ENCODE measurements around the gene ZBTB47. TPM values are rescaled to one million over a fixed set of nuclear protein-coding genes. Genes with fewer than 3 reads are reported as not detected.

ZBTB47 gene
- total and polyA plus RNA-seq, 10 donors, result 2.1 to 22.2 (median 14.4) TPM

DNA sequence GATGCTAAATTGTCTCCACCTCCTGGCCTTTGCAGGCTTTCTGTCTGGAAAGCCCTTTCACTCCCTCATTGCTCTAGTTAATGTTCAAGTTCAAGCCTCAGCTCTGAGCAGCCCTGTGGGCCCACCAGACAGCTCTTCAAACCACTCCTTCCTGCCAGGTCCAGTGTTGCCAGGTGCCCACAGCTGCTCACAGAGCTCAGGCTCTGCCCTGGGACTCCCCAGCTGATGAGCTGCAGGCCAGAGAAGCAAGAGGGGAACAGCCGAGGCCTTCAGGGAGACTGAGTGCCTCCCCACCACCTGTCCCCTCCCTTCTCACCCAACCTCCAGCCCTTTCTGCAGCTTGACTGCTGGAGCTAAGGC, 1.3 kb upstream of the ZBTB47 start:
- Histone ChIP-seq H3K36me3 (peaks cover 0 to 30% (median 16%) of the 10 kb centered on the region in 6 donors), H3K27ac (peak overlapping the region in 7 of 8 donors; percentile 69 to 90 (median 79)), H3K9me3 (no peaks in the 10 kb centered on the region), H3K27me3 (replicated peaks in 1 of 7) (peaks cover 0 to 15% (median 0%) of the 10 kb centered on the region in 7 donors), H3K4me1 (peaks cover 17 to 92% (median 39%) of the 10 kb centered on the region in 6 donors), H3K4me3 (peak overlapping the region in 4 of 8 donors; percentile 65 to 86 (median 72))
- no peak for TF ChIP-seq POLR2AphosphoS5 (IDR thresholded peaks at IDR 0.05)
- TF ChIP-seq, protein P1, sequence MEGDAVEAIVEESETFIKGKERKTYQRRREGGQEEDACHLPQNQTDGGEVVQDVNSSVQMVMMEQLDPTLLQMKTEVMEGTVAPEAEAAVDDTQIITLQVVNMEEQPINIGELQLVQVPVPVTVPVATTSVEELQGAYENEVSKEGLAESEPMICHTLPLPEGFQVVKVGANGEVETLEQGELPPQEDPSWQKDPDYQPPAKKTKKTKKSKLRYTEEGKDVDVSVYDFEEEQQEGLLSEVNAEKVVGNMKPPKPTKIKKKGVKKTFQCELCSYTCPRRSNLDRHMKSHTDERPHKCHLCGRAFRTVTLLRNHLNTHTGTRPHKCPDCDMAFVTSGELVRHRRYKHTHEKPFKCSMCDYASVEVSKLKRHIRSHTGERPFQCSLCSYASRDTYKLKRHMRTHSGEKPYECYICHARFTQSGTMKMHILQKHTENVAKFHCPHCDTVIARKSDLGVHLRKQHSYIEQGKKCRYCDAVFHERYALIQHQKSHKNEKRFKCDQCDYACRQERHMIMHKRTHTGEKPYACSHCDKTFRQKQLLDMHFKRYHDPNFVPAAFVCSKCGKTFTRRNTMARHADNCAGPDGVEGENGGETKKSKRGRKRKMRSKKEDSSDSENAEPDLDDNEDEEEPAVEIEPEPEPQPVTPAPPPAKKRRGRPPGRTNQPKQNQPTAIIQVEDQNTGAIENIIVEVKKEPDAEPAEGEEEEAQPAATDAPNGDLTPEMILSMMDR (IDR thresholded peaks at IDR 0.05 in 8 of 11, conservative IDR thresholded peaks at IDR 0.05 in 3 of 11), result no peak
- no peak for TF ChIP-seq POLR2A (IDR thresholded peaks at IDR 0.05)
- intact Hi-C loops (cut with DNase I; ENCODE audit: low total_unique reads), result loop anchor here (10.0 kb wide), 1 partner anchor 93 kb away; no protein-coding TSS in a partner anchor
- WGBS, 5 donors, result 50 to 88% (median 62%) methylated on average over 1 of the region's 1 CpG
- no peak for DNase-seq

DNA sequence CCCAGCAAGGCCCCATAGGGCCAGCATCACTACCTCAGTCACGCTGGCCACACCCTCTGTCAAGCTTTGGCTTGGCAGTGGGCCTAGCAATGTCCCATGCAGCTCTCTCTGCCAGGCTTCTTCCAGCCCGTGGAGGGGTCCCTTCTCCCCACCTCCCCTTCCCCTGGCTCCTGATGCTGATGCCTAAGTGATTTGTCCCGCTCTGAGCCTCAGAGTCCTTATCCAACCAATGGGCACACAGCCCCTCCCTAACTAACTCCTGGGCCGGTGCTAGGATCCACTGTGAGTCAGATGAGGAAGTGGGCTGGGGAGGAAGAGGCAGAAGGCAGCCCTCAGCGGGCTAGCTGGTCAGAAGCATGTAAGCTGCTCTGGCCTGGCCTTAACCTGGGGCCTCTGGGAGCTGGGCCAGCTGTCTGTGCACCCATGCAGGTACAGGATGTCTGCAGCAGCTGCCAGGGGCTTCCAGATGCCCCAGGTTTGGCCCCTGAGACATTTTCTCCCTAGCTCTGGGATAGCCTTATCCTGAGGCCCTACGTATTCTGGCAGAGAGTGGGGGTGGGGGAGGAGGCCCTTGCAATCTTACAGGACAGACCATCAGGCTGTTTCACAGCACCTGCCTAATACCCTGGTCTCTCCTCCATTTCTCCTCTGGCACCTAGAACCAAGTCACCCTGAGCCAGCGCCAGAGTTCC, 740 bp upstream of the ZBTB47 start:
- DNase-seq, result peak; percentile 91
- Histone ChIP-seq H3K4me3 (peak overlapping the region in 7 of 8 donors; percentile 47 to 86 (median 65)), H3K27me3 (replicated peaks in 1 of 7) (peaks cover 0 to 15% (median 0%) of the 10 kb centered on the region in 7 donors), H3K27ac (peak overlapping the region in 7 of 8 donors; percentile 69 to 90 (median 79)), H3K36me3 (peaks cover 0 to 25% (median 12%) of the 10 kb centered on the region in 6 donors), H3K9me3 (no peaks in the 10 kb centered on the region), H3K4me1 (peaks cover 17 to 87% (median 39%) of the 10 kb centered on the region in 6 donors)
- peak; percentile 69 to 81 (median 79) for TF ChIP-seq POLR2AphosphoS5 (IDR thresholded peaks at IDR 0.05)
- TF ChIP-seq, protein P1 (IDR thresholded peaks at IDR 0.05 in 8 of 11, conservative IDR thresholded peaks at IDR 0.05 in 3 of 11), result no peak
- peak in 1 of 3 donors; percentile 25 for TF ChIP-seq POLR2A (IDR thresholded peaks at IDR 0.05)
- intact Hi-C loops (cut with DNase I; ENCODE audit: low total_unique reads), result loop anchor here (10.0 kb wide), 1 partner anchor 92 kb away; no protein-coding TSS in a partner anchor
- WGBS, 5 donors, result 30 to 48% (median 34%) methylated on average over 6 to 7 of the region's 7 CpGs

DNA sequence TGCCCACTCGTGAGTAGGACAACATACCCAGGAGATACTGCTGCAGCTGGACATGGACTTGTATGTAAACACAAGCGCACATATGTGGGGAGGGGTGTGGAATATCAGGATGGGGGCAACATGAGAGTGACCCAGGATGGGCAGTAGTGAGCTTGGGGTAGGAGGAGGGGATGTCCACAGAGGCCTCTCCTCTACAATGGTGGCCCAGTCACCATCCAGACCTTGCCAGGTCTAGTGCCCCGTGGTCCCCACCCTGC, 266 bp upstream of the ZBTB47 start:
- TF ChIP-seq POLR2A (IDR thresholded peaks at IDR 0.05) (no peak), POLR2AphosphoS5 (IDR thresholded peaks at IDR 0.05) (no peak)
- TF ChIP-seq, protein P1 (IDR thresholded peaks at IDR 0.05 in 8 of 11, conservative IDR thresholded peaks at IDR 0.05 in 3 of 11), result no peak

More for the DNA sequence above, 266 bp upstream of the ZBTB47 start:
- peak overlapping the region in 7 of 8 donors; percentile 69 to 90 (median 79) for H3K27ac ChIP-seq
- H3K27me3 ChIP-seq (replicated peaks in 1 of 7), result peaks cover 0 to 15% (median 0%) of the 10 kb centered on the region in 7 donors
- peaks cover 0 to 23% (median 9%) of the 10 kb centered on the region in 6 donors for H3K36me3 ChIP-seq
- no peaks in the 10 kb centered on the region for H3K9me3 ChIP-seq
- WGBS, 5 donors, result 47 to 80% (median 63%) methylated on average over 3 of the region's 3 CpGs
- DNase-seq, result no peak
- H3K4me3 ChIP-seq, result peak overlapping the region; percentile 46 to 86 (median 60)
- peaks cover 17 to 82% (median 39%) of the 10 kb centered on the region in 6 donors for H3K4me1 ChIP-seq
- intact Hi-C loops (cut with DNase I; ENCODE audit: low total_unique reads), result loop anchor here (10.0 kb wide), 1 partner anchor 92 kb away; no protein-coding TSS in a partner anchor

All from spleen (tissue), 11 donors.